Measurements from ENCODE around the gene LHPP.

The LHPP gene

DNA sequence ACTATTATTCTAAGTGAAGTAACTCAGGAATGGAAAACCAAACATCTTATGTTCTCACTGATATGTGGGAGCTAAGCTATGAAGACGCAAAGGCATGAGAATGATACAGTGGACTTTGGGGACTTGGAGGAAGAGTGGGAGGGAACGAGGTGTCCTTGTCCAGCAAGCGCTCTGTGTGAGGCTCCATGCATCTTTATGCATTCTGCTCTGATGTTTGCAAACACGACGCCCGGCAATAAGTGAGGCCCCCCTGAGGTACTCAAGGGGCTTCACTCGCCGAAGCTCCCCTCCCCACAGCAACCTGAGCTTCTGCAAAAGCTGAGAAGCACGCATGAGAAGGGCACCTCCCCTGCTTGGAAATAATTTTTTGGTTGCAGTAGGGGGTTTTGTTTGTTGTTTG is 103.3 kb downstream of the LHPP start:
- TF ChIP-seq, protein P1, sequence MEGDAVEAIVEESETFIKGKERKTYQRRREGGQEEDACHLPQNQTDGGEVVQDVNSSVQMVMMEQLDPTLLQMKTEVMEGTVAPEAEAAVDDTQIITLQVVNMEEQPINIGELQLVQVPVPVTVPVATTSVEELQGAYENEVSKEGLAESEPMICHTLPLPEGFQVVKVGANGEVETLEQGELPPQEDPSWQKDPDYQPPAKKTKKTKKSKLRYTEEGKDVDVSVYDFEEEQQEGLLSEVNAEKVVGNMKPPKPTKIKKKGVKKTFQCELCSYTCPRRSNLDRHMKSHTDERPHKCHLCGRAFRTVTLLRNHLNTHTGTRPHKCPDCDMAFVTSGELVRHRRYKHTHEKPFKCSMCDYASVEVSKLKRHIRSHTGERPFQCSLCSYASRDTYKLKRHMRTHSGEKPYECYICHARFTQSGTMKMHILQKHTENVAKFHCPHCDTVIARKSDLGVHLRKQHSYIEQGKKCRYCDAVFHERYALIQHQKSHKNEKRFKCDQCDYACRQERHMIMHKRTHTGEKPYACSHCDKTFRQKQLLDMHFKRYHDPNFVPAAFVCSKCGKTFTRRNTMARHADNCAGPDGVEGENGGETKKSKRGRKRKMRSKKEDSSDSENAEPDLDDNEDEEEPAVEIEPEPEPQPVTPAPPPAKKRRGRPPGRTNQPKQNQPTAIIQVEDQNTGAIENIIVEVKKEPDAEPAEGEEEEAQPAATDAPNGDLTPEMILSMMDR (IDR thresholded peaks at IDR 0.05; ENCODE audit: low read length), result no peak
- no peak for TF ChIP-seq EZH2 (IDR thresholded peaks at IDR 0.05; ENCODE audit: borderline replicate concordance, low read length)
- Histone ChIP-seq H3K9me2 (ENCODE audit: low read depth, low read length) (no peaks in the 10 kb centered on the region), H3K9ac (ENCODE audit: low read length) (no peak overlapping the region; the same call in 1 of the 2 replicates), H3K27me3 (ENCODE audit: insufficient read depth, low read length) (no peaks in the 10 kb centered on the region; the same call in 1 of the 2 replicates), H3K36me3 (ENCODE audit: insufficient read depth, low read length) (no peaks in the 10 kb centered on the region; the same call in 1 of the 2 replicates), H2AFZ (ENCODE audit: low read length) (no peak overlapping the region), H3K4me3 (ENCODE audit: low read depth, low read length, poor library complexity, severe bottlenecking) (no peak overlapping the region), H3K9me3 (ENCODE audit: low read length) (no peaks in the 10 kb centered on the region), H3K4me1 (ENCODE audit: insufficient read depth, low read length, severe bottlenecking) (peaks cover 37% of the 10 kb centered on the region), H3K4me2 (ENCODE audit: low read length) (no peak overlapping the region), H3K27ac (ENCODE audit: low read depth, low read length, poor library complexity, severe bottlenecking) (no peak overlapping the region), H3F3A (ENCODE audit: insufficient read depth, low read length) (no peaks in the 10 kb centered on the region), H4K20me1 (ENCODE audit: insufficient read depth, low read length) (no peaks in the 10 kb centered on the region), H3K79me2 (ENCODE audit: insufficient read depth, low read length) (no peaks in the 10 kb centered on the region)

- H3K27me3 ChIP-seq (ENCODE audit: insufficient read depth, low read length), result no peaks in the 10 kb centered on the region; the same call in 1 of the 2 replicates
- no peaks in the 10 kb centered on the region for H3K9me2 ChIP-seq (ENCODE audit: low read depth, low read length)
- H3F3A ChIP-seq (ENCODE audit: insufficient read depth, low read length), result no peaks in the 10 kb centered on the region
- peaks cover 41% of the 10 kb centered on the region for H3K4me1 ChIP-seq (ENCODE audit: insufficient read depth, low read length, severe bottlenecking)
- H3K4me2 ChIP-seq (ENCODE audit: low read length), result no peak overlapping the region; the same call in 1 of the 2 replicates
- peaks cover 1% of the 10 kb centered on the region for H3K36me3 ChIP-seq (ENCODE audit: insufficient read depth, low read length)
- no peak overlapping the region; the same call in 1 of the 2 replicates for H3K9ac ChIP-seq (ENCODE audit: low read length)
- no peak for TF ChIP-seq EZH2 (IDR thresholded peaks at IDR 0.05; ENCODE audit: borderline replicate concordance, low read length)
- TF ChIP-seq, protein P1 (IDR thresholded peaks at IDR 0.05; ENCODE audit: low read length), result peak; percentile 70
- H2AFZ ChIP-seq (ENCODE audit: low read length), result no peak overlapping the region
- H3K4me3 ChIP-seq (ENCODE audit: low read depth, low read length, poor library complexity, severe bottlenecking), result no peak overlapping the region
- no peak overlapping the region for H3K27ac ChIP-seq (ENCODE audit: low read depth, low read length, poor library complexity, severe bottlenecking)
- H3K9me3 ChIP-seq (ENCODE audit: low read length), result no peaks in the 10 kb centered on the region
- H3K79me2 ChIP-seq (ENCODE audit: insufficient read depth, low read length), result no peaks in the 10 kb centered on the region
- H4K20me1 ChIP-seq (ENCODE audit: insufficient read depth, low read length), result no peaks in the 10 kb centered on the region
These were observed 104.1 kb downstream of the LHPP start for GRCh38 chr10:124565565-124566221.

- Histone ChIP-seq H3K9ac (ENCODE audit: low read length) (no peak overlapping the region), H3K4me1 (ENCODE audit: insufficient read depth, low read length, severe bottlenecking) (peaks cover 41% of the 10 kb centered on the region), H3K27me3 (ENCODE audit: insufficient read depth, low read length) (no peaks in the 10 kb centered on the region; the same call in 1 of the 2 replicates), H4K20me1 (ENCODE audit: insufficient read depth, low read length) (no peaks in the 10 kb centered on the region), H3K9me2 (ENCODE audit: low read depth, low read length) (no peaks in the 10 kb centered on the region), H3K4me3 (ENCODE audit: low read depth, low read length, poor library complexity, severe bottlenecking) (no peak overlapping the region), H3K36me3 (ENCODE audit: insufficient read depth, low read length) (peaks cover 8% of the 10 kb centered on the region; the same call in 1 of the 2 replicates), H3K9me3 (ENCODE audit: low read length) (no peaks in the 10 kb centered on the region), H3K27ac (ENCODE audit: low read depth, low read length, poor library complexity, severe bottlenecking) (no peak overlapping the region), H3F3A (ENCODE audit: insufficient read depth, low read length) (no peaks in the 10 kb centered on the region), H3K4me2 (ENCODE audit: low read length) (no peak overlapping the region), H2AFZ (ENCODE audit: low read length) (no peak overlapping the region), H3K79me2 (ENCODE audit: insufficient read depth, low read length) (no peaks in the 10 kb centered on the region)
- TF ChIP-seq, protein P1 (IDR thresholded peaks at IDR 0.05; ENCODE audit: low read length), result no peak
- TF ChIP-seq EZH2 (IDR thresholded peaks at IDR 0.05; ENCODE audit: borderline replicate concordance, low read length), result no peak
These were observed 104.7 kb downstream of the LHPP start for GRCh38 chr10:124566222-124566888.
